NCI-H748 (cell line): ENCODE results near the gene TPR.
"Not testable (repeated sequence)": the region's sequence is repeated elsewhere in the genome, so short reads cannot be mapped to it uniquely, and the experiment has no call there.

Source experiments
- DNase-seq: peaks from one replicate; lab custom pipeline; 2025; ENCODE audit not compliant: unreplicated experiment; lab: John Stamatoyannopoulos, UW

TPR gene

DNA sequence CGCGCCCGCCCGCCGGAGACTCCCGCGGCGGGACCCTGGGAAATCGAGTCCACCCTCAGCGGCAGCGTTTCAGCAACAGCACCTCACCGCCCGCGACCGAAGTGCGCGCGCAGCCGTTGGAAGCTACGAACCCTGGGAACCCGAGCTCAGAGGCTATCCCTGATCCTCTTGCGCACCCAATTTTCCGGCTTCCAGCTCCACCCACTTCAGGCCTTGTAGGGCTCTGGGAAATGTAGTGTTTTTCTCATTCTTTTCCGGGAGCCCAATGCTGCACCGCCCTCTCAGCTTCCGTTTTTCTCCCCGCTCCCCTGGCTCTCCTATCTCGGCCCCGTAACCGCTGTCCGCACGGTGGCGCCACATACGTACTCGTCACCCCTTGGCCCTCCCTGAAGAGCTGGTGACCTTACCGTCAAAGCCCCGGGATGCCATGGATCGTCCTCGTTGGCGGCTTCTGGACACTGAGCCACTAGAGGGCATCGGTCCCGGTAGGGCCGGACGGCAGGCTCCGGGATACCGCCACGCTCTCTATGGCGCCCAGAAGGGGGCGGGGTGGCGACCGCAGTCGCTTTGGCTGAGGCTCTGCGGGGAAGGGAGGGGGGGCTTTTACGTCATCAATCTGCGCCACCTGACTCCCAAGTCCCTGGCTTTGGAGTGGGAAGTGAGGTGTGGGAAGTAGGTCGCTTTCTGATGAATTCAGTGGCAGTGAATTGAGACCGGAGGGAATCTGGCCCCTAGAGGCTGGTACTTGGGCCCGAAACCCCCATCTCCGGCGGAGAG is at the start of gene TPR, which contains the start of gene ODR4:
TPR (minus strand) TSS at position 102 of the 777 bp plus-strand sequence. CDS start 225 bp downstream, outside the sequence.
ODR4 (plus strand) TSS at position 687 of the 777 bp plus-strand sequence. CDS start 3,948 bp downstream, outside the sequence.
- DNase-seq: peak; percentile 98

DNA sequence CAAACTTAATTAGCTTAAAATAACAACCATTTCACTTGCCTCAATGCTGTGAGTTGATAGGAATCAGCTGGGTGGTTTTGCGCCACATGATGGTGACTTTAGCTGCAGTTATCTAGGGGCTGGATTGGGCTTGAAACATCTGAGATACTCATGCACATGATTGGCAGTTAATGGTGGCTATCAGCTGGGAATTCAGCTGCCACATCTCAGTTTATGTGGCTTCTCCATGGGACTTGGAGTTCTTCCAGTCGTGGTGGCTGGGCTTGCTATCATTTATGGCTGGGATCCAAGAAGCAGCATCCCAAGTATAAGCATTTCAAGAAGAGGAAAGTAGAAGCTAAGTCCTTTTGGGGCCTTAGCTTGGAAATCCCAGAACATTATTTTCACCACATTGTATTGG is 49.5 kb upstream of the TPR start:
- DNase-seq: no peak

- no peak for DNase-seq
These were observed 46.4 kb upstream of the TPR start for GRCh38 chr1:186421446-186421845.

- no peak for DNase-seq
These were observed 45.9 kb upstream of the TPR start for GRCh38 chr1:186420923-186421322.

GRCh38 chr1:186420311-186420710 is 45.3 kb upstream of the TPR start:
- DNase-seq: no peak

- DNase-seq: peak; percentile 41
These were observed 43.5 kb upstream of the TPR start for GRCh38 chr1:186418503-186418902.

- DNase-seq: no peak
These were observed 38.3 kb upstream of the TPR start for GRCh38 chr1:186413319-186413718.

- DNase-seq: no peak
These were observed 34.0 kb upstream of the TPR start for GRCh38 chr1:186409091-186409490.

DNA sequence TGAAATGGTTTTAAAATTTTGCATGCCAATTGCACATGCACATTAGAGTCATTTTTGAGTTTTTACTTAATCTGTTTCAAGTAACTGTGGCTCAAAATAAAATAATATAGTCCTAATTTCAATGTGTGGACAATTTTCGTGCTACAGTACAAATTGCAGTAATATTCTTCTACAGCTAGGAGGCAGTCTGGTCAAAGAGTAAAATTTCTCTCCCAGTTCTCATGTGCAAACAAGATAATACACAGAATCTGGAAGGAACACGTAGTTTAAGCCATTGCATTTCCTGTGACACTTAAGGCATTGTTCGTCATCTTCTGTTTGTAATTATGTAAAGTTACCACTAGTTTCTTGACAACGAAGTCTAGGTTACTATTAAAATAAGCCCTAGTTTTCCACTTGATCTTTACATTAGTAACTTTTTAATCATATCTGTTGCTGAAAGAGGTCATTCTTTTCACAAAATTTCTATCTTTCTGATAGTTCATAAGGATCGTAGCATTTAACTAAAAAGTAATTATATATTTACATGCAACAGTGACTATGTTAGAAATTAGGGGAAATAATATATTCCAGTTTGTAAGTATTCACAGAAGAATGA is 29.5 kb upstream of the TPR start:
- DNase-seq: peak; percentile 44

GRCh38 chr1:186403632-186404031 is 28.6 kb upstream of the TPR start:
- DNase-seq: no peak

GRCh38 chr1:186401446-186401845 is 26.4 kb upstream of the TPR start:
- not testable (repeated sequence) for DNase-seq

DNA sequence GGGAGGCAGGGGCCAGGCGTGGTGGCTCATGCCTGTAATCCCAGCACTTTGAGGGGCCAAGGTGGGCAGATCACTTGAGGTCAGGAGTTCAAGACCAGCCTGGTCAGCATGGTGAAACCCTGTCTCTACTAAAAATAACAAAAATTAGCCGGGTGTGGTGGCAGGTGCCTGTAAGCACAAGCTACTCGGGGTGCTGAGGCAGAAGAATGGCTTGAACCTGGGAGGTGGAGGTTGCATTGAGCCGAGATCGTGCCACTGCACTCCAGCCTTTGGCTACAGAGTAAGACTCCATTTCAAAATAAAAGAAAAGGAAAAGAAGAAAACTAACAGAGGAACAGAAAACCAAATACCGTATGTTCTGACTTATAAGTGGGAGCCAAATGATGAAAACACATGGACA is 17.7 kb upstream of the TPR start:
- not testable (repeated sequence) for DNase-seq

GRCh38 chr1:186391841-186392240 is 16.8 kb upstream of the TPR start:
- DNase-seq: no peak

DNA sequence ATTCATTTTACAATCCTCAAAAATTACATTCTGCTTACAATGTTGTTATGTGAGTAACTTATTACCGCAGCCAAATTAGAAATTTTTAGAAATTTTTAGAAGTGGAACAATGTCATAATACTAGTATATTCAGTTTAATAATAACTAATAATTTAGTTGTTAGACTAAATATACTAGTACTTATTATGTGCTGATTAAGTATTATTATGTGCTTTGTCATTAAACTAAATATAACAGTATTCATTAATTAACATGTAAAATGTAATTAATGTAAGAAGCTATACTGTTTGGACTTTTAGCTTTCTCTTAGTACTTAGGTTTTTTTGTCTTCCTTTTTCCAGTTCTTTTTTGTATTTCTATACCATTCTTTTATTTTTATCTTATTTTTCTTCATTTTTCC is 15.9 kb upstream of the TPR start:
- no peak for DNase-seq

DNA sequence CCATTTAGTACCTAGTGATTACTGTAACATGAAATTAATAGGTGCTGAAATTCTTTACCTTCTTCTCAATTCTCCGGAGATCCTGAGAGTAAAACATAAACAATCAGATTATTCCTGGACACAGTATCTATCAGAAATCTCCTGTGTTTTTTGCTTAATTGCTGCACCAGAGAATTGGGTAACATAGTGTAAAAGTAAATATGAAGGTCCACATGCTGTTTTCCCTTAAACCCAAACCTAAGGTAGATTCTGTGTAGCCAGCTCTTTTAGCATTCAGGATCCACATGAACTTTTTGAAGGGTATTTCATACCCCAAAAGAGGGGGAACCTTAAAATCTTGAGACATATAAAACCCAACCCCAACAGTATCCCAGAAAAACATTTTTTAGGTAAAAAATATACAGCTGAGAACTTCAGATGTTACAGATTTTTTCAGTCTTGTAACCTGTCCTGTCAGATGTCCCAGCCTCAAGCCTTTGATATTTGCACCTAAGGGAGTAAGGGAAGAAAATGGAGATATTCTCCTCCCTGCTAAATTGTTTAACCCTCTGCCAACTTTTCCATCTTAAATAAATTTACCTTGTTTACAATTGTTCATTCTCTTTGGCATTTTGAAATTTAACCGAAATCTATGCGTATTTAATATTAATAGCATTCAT is 11.8 kb upstream of the TPR start:
- no peak for DNase-seq

DNA sequence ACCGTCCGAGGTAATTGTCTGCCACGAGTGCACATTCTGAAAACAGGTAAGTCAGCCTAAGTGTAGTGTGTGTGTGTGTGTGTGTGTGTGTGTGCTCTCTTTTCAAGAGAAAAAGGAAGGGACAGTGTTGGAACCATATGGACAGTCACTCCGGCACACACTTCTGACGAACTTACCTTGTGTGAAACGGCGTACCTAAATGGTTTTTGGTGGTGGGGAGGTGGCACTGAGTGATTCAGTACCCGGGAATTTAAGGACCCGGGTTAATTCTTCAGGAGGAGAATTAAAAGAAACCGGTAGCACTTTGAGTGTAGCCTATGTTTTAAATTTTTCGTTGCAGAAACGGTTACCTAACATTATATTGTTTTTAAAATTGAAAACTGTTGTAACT is 871 bp upstream of the TPR start:
- no peak for DNase-seq

GRCh38 chr1:186374303-186375151 is 526 bp downstream of the TPR start:
- peak; percentile 61 for DNase-seq

- DNase-seq: not testable (repeated sequence)
These were observed 27.0 kb downstream of the TPR start for GRCh38 chr1:186347837-186348691.

DNA sequence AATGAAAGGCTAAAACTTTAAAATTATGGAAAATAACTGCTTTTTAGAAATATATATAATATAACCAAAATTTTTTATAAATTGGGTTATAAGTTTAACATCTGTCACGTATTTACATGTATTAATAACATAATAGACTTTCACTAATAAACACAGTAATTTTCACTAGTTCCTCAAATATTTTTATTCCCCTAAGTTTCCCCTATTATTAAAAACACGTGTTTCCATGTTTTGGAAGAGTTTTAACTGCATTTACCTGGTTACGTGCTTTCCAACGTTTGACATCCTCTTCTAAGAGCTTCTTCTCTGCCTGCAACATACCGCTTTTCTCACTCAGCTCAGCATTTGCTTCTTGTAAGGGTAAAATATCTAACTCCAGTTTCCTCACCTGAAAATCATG is 34.3 kb downstream of the TPR start:
- DNase-seq: no peak

DNA sequence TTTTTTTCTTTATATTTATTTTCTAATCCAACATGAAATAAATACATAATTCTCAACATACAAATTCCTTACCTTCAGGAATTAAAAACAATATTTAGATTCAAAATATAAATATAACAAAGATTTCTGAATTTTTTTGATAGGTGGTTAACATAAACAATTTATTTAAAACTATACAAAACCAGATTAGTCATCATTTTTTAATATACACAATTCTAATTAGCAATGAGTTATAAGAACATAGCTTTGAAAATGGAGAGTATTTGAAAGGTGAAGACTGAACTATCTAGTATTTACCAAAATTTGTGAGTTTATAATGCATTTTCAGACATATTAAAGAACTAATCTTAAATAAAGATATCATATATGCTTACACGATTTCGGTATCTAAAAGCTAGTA is 37.5 kb downstream of the TPR start:
- DNase-seq: no peak
